Endothelial cell of umbilical vein (primary cell): Measurements from ENCODE around the gene PHOSPHO1. TPM values are rescaled to one million over a fixed set of nuclear protein-coding genes. Genes with fewer than 3 reads are reported as not detected.

Source experiments
- Bru-seq: library from RNA; stranded (reverse); fragments of 400-500 nt; gene quantifications from one replicate; lab custom pipeline; 2021; lab: Mats Ljungman, UMichigan
- BruChase-seq, 2 experiments: library from RNA; stranded (reverse); fragments of 400-500 nt; gene quantifications; one replicate each; lab custom pipeline; 2021; lab: Mats Ljungman, UMichigan
- BruUV-seq: library from RNA; stranded (reverse); fragments of 400-500 nt; replicated peaks from 2 replicates; lab custom pipeline; 2021; lab: Mats Ljungman, UMichigan
- CTCF ChIA-PET: fragments of 300-600, 350-600 bp; sonication (Branson Sonifier 250); formaldehyde crosslinking; loops from one replicate; lab custom pipeline; 2021; ENCODE audit warnings: antibody characterized with exemption, inconsistent platforms; lab: Charles Lee
- POLR2A ChIA-PET: fragments of 300-600, 350-600 bp; sonication (Branson Sonifier 250); formaldehyde crosslinking; loops from one replicate; lab custom pipeline; 2021; ENCODE audit warnings: antibody characterized with exemption, inconsistent platforms; lab: Charles Lee
- DNase-seq: peaks from one replicate; pipeline ENCODE4 v3.0.0-alpha.2; 2011; ENCODE audit warnings: low read depth, low spot score
- FAIRE-seq: peaks from 2 replicates; lab custom pipeline; 2011; peaks lifted over from hg19 to GRCh38; lab: Jason Lieb, UNC
- H2AFZ ChIP-seq: 2 replicates; pipeline ENCODE4 v1.6.0; 2012; ENCODE audit warnings: low read depth, low read length, control low read depth, inconsistent platforms
- H3K27ac ChIP-seq: 2 replicates; pipeline ENCODE4 v1.5.1; 2011; ENCODE audit warnings: low read depth, mild to moderate bottlenecking, control low read depth, low read length, moderate library complexity; ENCODE audit not compliant: insufficient read depth
- H3K27me3 ChIP-seq, 2 experiments: 2 replicates each; pipeline versions ENCODE4 v1.6.0 to v1.6.1; 2011; ENCODE audit warnings: low read length in 2 of 2, mixed read lengths in 1 of 2; ENCODE audit not compliant: control insufficient read depth in 2 of 2, insufficient read depth in 2 of 2
- H3K36me3 ChIP-seq, 2 experiments: 2 replicates in 1 of 2; 3 replicates in 1 of 2; pipeline ENCODE4 v1.5.1; 2011; ENCODE audit warnings: low read length in 2 of 2, mild to moderate bottlenecking in 1 of 2, moderate library complexity in 1 of 2; ENCODE audit not compliant: control insufficient read depth in 2 of 2, insufficient read depth in 2 of 2; ENCODE audit errors: extremely low read depth in 1 of 2
- H3K4me1 ChIP-seq: 3 replicates; pipeline ENCODE4 v1.5.1; 2011; ENCODE audit warnings: mild to moderate bottlenecking, low read length; ENCODE audit not compliant: control insufficient read depth, insufficient read depth; ENCODE audit errors: extremely low read depth
- H3K4me2 ChIP-seq: 2 replicates; pipeline ENCODE4 v1.6.1; 2011; ENCODE audit warnings: low read length, control low read depth, mixed read lengths; ENCODE audit not compliant: insufficient read depth
- H3K4me3 ChIP-seq, 3 experiments: fragments of 200-600 bp in 1 of 3; sonication (generic), shearing (Covaris generic) in 1 of 3; replicated peaks in 1 of 3; 2 replicates each; pipeline ENCODE4 v1.5.1; 2011 to 2016; ENCODE audit warnings: control low read depth in 3 of 3, low read length in 3 of 3, mild to moderate bottlenecking in 2 of 3, inconsistent platforms in 1 of 3, low read depth in 1 of 3, moderate library complexity in 1 of 3; ENCODE audit not compliant: insufficient read depth in 1 of 3
- H3K79me2 ChIP-seq: 2 replicates; pipeline ENCODE4 v1.6.0; 2012; ENCODE audit warnings: low read length, inconsistent platforms; ENCODE audit not compliant: control insufficient read depth, insufficient read depth
- H3K9ac ChIP-seq: replicated peaks from 2 replicates; pipeline ENCODE3; 2011; ENCODE audit warnings: low read length, control low read depth; ENCODE audit not compliant: insufficient read depth; ENCODE audit errors: extremely low read depth
- H3K9me1 ChIP-seq: replicated peaks from 3 replicates; pipeline ENCODE4 v1.6.0; 2011; ENCODE audit warnings: mild to moderate bottlenecking, low read length; ENCODE audit not compliant: control insufficient read depth, insufficient read depth; ENCODE audit errors: extremely low read depth
- H3K9me3 ChIP-seq: replicated peaks from 2 replicates; pipeline ENCODE4 v1.5.1; 2012; ENCODE audit warnings: low read length, inconsistent platforms; ENCODE audit not compliant: control insufficient read depth, insufficient read depth
- H4K20me1 ChIP-seq: replicated peaks from 2 replicates; pipeline ENCODE3; 2011; ENCODE audit warnings: mild to moderate bottlenecking, low read length; ENCODE audit not compliant: control insufficient read depth, insufficient read depth; ENCODE audit errors: extremely low read depth
- CTCF ChIP-seq, 2 donors: IDR thresholded peaks; 1 replicate in 1 of 2; 2 replicates in 1 of 2; pipeline ENCODE4 v1.5.1; 2011; ENCODE audit warnings: low read length in 2 of 2, mild to moderate bottlenecking in 2 of 2, moderate library complexity in 2 of 2, control low read depth in 1 of 2, inconsistent platforms in 1 of 2, low read depth in 1 of 2; ENCODE audit not compliant: insufficient read depth in 1 of 2; ENCODE audit errors: extremely low read depth in 1 of 2
- EZH2 ChIP-seq: IDR thresholded peaks from 2 replicates; pipeline ENCODE4 v1.6.1; 2012; ENCODE audit warnings: borderline replicate concordance, low read depth, mild to moderate bottlenecking, moderate library complexity, low read length, inconsistent platforms; ENCODE audit not compliant: severe bottlenecking
- FOS ChIP-seq: IDR thresholded peaks from 2 replicates; pipeline ENCODE4 v1.6.1; 2011; ENCODE audit warnings: mild to moderate bottlenecking, low read length, moderate library complexity, borderline replicate concordance; ENCODE audit not compliant: insufficient read depth
- GATA2 ChIP-seq: IDR thresholded peaks from 2 replicates; pipeline ENCODE4 v1.7.0; 2011; ENCODE audit warnings: low read depth, mild to moderate bottlenecking, moderate library complexity, mixed read lengths, low read length; ENCODE audit not compliant: insufficient read length, insufficient read depth
- JUN ChIP-seq: IDR thresholded peaks from 2 replicates; pipeline ENCODE4 v1.6.1; 2011; ENCODE audit warnings: borderline replicate concordance, low read depth; ENCODE audit not compliant: insufficient read length, insufficient read depth
- MAX ChIP-seq: IDR thresholded peaks from 2 replicates; pipeline ENCODE4 v1.6.1; 2011; ENCODE audit not compliant: insufficient read depth, insufficient read length
- MYC ChIP-seq: IDR thresholded peaks from one replicate; pipeline ENCODE4 v1.6.1; 2011; ENCODE audit warnings: mild to moderate bottlenecking, low read depth, low read length
- POLR2A ChIP-seq: IDR thresholded peaks from 2 replicates; pipeline ENCODE4 v1.6.1; 2012; ENCODE audit warnings: low read depth, mild to moderate bottlenecking, control low read depth, low read length
- POLR2AphosphoS5 ChIP-seq: IDR thresholded peaks from 2 replicates; pipeline ENCODE4 v1.6.1; 2012; ENCODE audit warnings: low read depth, mild to moderate bottlenecking, control low read depth, low read length, moderate library complexity; ENCODE audit not compliant: insufficient read depth
- dilution Hi-C: fragments of 300-500 bp; cut with MboI; formaldehyde crosslinking; loops from one replicate; pipeline ENCODE4 v1.15.0; 2019; ENCODE audit warnings: low sequenced_read_pairs; ENCODE audit not compliant: extremely low pct_ligation_motif_present
- intact Hi-C: fragments of 100-400 bp; cut with micrococcal nuclease; formaldehyde crosslinking; loops from one replicate; pipeline ENCODE4 v1.10.0; 2022
- long read RNA-seq: library from polyadenylated mRNA; stranded (forward); transcript quantifications from one replicate; pipeline ENCODE4 v2.0.0, GENCODE V29; 2021
- polyA minus RNA-seq, 3 experiments: library from RNA; depleted of rRNA, polyadenylated mRNA; stranded (reverse); fragments of >200 nt; gene quantifications; 1 replicate in 1 of 3; 2 replicates in 2 of 3; pipeline ENCODE4 v1.2.3, GENCODE V29; 2011
- polyA plus RNA-seq, 4 experiments: library from polyadenylated mRNA; depleted of rRNA in 3 of 4; stranded (reverse) in 3 of 4; unstranded in 1 of 4; fragments of >200 nt; gene quantifications; 2 replicates each; pipeline versions ENCODE4 v1.2.1 to v1.2.3, GENCODE V29; 2011 to 2012; ENCODE audit warnings: missing spikeins in 1 of 4
- total RNA-seq: library from RNA; stranded (reverse); gene quantifications from 2 replicates; pipeline ENCODE4 v1.2.3, GENCODE V29; 2021

Gene PHOSPHO1
- total RNA-seq = 0.18 TPM in 1 of 2 replicates, not detected in the other
- 0.19 and 0.23 TPM in 2 replicates for polyA plus RNA-seq
- 0.10 and 0.13 TPM in 2 replicates for polyA plus RNA-seq (2011; cell fraction: cytosol; rRNA removed)
- polyA plus RNA-seq (2011; cell fraction: nucleus; rRNA removed) = 0.14 TPM in 1 of 2 replicates, not detected in the other
- polyA plus RNA-seq (2012) = 0.40 TPM in 2 replicates
- polyA minus RNA-seq = not detected in 2 replicates
- polyA minus RNA-seq (2011; cell fraction: cytosol; rRNA and poly(A)+ RNA removed) = not detected
- polyA minus RNA-seq (2011; cell fraction: nucleus; rRNA and poly(A)+ RNA removed) = 0.34 TPM in 1 of 2 replicates, not detected in the other
- percentile 5 among the genes with signal in this experiment for Bru-seq, nascent RNA
- not detected for BruChase-seq, experiment 1, labeled RNA remaining after a 6-hour chase
- BruChase-seq, experiment 2, labeled RNA remaining after a 2-hour chase = percentile 17 among the genes with signal in this experiment
- long read RNA-seq, partial matches to known transcripts = 0 of 1 reads
- long read RNA-seq, other reads (novel, unspliced or antisense) = 0 of 1 reads

- no peak within 1 kb of the TSS for H3K9ac ChIP-seq
- FAIRE-seq = peak; percentile 93
- no peaks in the 10 kb centered on the region for H3K9me3 ChIP-seq
- no peaks in the 10 kb centered on the region for H4K20me1 ChIP-seq
- peaks cover 0 to 4% of the 10 kb centered on the region in 2 experiments for H3K27me3 ChIP-seq
- ChIA-PET POLR2A (no interaction called here), CTCF (interaction anchor here (1.1 to 13.3 kb wide), 7 partner anchors 14 to 67 kb away, joined by 4 to 212 read pairs (median 5); no protein-coding TSS in a partner anchor)
- H3K4me1 ChIP-seq = peaks cover 10% of the 10 kb centered on the region
- H3K27ac ChIP-seq = no peak within 1 kb of the TSS
- intact Hi-C loops (loop anchor here (1.0 to 2.0 kb wide), 3 partner anchors 30 to 60 kb away; no protein-coding TSS in a partner anchor), dilution Hi-C loops (no loop called here)
- peak; percentile 85 for DNase-seq
- H3K79me2 ChIP-seq = no peaks in the 10 kb centered on the region
- no peaks in the 10 kb centered on the region for H3K36me3 ChIP-seq
- peak within 1 kb of the TSS; percentile 64 for H3K4me2 ChIP-seq
- no TSS peak for BruUV-seq
- peak within 1 kb of the TSS; percentile 42 to 60 (median 49) for H3K4me3 ChIP-seq
- TF ChIP-seq EZH2 (no peak), MYC (no peak), MAX (no peak), JUN (no peak), FOS (no peak), POLR2AphosphoS5 (no peak), CTCF (IDR thresholded peaks at IDR 0.05; ENCODE audit: extremely low read depth in 1 of 2, insufficient read depth in 1 of 2, low read depth in 1 of 2, low read length in 2 of 2) (no peak), GATA2 (no peak), POLR2A (no peak)
- peak within 1 kb of the TSS; percentile 80 for H2AFZ ChIP-seq
- no peaks in the 10 kb centered on the region for H3K9me1 ChIP-seq
Measured at GRCh38 chr17:49230636-49231562, at the start of gene PHOSPHO1. Gene PHOSPHO1 (minus strand): TSS chr17:49230787. CDS start chr17:49226691, 4,096 bp downstream.
